HG02852 (cell line): ENCODE data around the gene DDIT4.
"Not testable (repeated sequence)": the region's sequence is repeated elsewhere in the genome, so short reads cannot be mapped to it uniquely, and the experiment has no call there.

Experiments used
- ATAC-seq: cut with Tn5 transposase; IDR thresholded peaks from one replicate; pipeline ENCODE4 v1.9.1; 2021; ENCODE audit warnings: mild to moderate bottlenecking, moderate library complexity; ENCODE audit not compliant: unreplicated experiment

The DDIT4 gene

DNA sequence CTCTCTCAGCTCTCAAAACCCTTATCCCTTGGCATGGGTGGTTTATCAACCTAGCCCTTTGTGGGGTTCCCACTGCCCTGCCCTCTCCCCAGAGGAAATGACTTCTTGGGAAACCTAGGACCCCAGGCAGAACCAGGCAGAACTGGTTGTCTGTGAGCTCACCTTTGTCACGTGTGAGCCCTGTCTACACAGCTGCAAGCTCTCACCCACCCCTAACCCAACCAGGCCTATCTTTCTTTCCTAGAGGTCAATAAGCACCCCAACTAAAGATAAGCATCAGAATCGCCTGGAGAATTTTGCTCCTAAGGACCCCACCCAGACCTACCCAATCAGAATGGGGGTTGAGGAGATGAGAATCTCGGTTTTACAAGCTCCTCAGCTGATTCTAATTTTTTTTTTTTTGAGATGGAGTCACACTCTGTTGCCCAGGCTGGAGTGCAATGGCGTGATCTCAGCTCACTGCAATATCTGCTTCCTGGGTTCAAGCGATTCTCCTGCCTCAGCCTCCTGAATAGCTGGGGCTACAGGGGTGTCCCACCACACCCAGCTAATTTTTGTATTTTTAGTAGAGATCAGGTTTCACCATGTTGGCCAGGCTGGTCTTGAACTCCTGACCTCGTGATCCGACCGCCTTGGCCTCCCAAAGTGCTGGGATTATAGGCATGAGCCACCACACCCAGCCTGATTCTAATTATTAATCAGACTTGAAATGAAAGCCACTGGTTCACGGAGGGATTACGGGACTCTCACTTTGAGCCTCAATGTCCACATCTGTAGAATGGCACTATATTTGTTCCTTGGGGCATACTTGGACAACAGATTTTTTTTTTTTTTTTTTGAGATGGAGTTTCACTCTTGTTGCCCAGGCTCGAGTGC lies 7.5 kb upstream of the DDIT4 start:
- no peak for ATAC-seq

DNA sequence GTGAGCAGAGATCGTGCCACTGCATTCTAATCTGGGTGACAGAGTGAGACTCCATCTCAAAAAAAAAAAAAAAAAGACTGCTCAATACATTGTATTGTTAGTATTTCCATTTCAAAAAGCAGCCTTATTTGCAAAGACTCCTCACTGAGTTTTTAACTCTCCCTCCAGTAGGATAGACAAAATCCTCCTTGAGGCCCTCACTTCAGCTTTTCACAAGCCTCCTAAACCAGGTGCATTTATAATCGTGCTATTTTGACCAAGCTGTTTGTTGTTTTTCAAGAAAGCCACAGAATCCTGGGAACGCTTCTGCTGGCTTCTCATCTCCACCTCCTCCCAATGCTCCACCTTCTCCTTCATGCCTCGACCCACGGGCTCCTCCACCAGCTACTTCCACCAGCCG lies 6.3 kb upstream of the DDIT4 start:
- no peak for ATAC-seq

DNA sequence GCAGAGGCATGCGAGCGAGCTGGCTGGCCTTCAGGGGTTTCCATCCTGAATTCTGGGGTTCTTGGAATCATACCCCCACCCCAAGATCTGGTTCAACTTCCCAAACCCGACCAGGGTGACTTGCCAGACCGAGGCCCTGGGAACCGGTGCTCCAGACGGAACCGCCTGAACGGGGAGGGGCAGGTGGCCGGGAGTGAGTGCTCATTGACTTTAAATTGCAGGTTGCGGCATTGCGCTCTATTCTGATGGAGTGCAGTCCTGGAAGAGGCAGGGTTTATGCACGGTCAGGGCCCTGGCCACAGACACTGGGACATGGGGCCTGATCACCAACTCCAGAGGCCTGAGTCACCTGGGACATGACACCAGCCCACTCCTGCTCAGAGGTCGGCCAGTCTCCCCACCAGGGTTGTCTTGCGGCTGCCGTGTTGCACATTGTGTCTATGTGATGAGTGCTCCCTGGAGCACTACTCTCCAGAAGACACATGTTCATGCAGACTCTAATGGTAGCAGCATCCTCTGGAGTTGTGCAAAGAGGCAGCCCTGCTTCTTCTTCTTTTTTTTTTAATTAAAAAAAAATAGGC lies 5.8 kb upstream of the DDIT4 start:
- no peak for ATAC-seq

DNA sequence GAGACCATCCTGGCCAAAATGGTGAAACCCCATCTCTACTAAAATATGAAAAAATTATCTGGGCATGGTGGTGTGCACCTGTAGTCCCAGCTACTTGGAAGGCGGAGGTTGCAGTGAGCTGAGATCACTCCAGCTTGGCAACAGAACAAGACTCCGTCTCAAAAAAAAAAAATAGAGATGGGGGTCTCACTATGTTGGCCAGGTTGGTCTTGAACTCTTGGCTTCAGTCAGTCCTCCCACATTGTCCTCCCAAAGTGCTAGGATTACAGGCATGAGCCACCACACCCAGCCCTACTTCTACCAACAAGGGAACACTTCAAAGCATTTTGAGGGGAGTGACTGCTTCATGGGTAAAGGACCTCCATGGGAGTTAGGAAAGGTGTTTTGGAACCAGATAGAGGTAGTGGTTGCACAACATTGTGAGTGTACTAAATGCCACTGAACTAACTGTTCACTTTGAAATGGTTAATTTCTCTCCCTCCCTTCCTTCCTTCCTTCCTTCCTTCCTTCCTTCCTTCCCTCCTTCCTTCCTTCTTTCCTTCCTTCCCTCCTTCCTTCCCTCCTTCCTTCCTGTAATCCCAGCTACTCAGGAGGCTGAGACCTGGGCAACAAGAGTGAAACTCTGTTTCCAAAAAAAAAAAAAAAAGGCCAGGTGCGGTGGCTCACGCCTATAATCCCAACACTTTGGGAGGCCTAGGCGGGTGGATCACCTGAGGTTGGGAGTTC lies 5.1 kb upstream of the DDIT4 start:
- ATAC-seq: not testable (repeated sequence)

DNA sequence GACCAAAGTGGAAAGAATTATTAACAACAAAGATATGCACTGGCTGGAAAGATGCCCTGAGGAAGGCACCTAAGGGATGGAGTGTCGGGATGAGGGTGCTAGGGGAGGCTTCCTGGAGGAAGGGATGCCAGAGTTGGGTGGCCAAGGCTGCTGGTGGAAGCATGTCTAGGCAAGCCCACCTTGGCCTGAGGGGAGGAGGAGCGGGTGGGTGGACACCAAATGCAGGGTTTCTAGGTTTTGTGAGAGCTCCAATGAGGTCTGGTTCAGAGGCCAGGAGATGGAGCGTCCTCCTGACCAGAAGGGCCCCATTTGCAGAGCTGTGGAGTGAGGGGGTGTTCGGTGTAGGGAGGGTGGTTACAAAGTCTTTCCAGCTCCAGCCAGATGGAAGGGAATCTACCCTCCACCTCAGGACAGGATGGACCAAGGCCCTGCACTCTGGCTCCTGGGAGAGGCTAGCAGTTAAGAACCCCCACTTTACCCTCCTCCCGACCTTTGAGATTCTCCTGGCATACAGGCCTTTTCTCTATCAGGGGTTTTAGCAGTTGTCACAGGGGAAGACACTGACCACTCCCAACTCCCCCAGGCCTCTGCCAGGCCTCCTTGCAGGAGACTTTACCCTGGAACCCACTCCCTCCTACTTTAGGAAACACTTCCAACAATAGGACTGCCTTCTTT lies 3.0 kb upstream of the DDIT4 start:
- ATAC-seq: no peak

DNA sequence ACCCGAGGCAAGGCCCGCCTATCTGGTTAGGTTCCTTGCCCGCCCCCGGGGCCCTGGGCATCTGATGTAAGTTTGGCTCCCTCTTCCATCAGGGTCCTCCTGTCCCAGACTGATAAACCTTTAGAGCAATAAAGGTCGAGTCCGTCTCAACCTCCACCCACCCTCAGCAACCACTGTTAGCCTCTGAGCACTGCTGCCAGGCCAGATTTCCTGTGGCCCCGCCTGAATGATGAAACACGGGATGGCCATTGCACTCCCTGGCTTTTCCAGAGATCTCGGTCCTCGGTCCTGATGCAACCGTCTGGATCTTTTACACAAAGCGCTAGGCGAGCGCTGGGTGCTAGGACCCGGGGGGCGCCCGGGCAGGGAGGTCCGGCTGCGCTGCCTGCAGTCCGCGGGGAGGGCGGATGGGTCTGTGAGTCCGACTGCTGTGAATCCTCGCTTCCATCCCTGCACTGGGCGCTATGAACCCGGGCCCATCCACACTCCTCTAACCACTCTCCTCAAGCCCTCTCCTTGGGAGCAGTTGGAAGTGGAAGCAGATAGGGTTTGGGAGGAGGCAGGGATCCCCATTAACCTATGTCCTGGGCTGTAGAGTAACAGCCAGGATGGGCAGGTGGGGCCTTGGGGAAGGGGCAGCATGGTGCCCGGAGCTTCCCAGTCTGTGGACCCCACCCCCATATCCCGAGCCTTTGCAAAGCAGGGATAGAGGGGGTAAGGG lies 875 bp upstream of the DDIT4 start:
- no peak for ATAC-seq

DNA sequence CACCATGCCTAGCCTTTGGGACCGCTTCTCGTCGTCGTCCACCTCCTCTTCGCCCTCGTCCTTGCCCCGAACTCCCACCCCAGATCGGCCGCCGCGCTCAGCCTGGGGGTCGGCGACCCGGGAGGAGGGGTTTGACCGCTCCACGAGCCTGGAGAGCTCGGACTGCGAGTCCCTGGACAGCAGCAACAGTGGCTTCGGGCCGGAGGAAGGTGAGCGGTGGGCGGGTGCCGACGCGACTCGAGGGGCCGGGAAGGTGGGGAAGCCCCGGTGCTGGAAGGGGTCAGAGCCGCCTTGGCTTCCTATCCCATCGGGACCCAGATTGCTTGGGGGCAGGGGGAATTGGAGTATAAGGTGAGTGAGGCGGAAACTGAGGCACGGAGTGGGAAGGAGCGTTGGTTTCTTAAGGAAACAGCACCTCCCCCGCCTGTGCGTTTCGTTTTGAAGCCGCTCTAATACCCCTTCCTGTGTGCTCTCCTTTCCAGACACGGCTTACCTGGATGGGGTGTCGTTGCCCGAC lies 547 bp downstream of the DDIT4 start:
- no peak for ATAC-seq

DNA sequence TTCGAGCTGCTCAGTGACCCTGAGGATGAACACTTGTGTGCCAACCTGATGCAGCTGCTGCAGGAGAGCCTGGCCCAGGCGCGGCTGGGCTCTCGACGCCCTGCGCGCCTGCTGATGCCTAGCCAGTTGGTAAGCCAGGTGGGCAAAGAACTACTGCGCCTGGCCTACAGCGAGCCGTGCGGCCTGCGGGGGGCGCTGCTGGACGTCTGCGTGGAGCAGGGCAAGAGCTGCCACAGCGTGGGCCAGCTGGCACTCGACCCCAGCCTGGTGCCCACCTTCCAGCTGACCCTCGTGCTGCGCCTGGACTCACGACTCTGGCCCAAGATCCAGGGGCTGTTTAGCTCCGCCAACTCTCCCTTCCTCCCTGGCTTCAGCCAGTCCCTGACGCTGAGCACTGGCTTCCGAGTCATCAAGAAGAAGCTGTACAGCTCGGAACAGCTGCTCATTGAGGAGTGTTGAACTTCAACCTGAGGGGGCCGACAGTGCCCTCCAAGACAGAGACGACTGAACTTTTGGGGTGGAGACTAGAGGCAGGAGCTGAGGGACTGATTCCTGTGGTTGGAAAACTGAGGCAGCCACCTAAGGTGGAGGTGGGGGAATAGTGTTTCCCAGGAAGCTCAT lies 1.1 kb downstream of the DDIT4 start:
- ATAC-seq: no peak

DNA sequence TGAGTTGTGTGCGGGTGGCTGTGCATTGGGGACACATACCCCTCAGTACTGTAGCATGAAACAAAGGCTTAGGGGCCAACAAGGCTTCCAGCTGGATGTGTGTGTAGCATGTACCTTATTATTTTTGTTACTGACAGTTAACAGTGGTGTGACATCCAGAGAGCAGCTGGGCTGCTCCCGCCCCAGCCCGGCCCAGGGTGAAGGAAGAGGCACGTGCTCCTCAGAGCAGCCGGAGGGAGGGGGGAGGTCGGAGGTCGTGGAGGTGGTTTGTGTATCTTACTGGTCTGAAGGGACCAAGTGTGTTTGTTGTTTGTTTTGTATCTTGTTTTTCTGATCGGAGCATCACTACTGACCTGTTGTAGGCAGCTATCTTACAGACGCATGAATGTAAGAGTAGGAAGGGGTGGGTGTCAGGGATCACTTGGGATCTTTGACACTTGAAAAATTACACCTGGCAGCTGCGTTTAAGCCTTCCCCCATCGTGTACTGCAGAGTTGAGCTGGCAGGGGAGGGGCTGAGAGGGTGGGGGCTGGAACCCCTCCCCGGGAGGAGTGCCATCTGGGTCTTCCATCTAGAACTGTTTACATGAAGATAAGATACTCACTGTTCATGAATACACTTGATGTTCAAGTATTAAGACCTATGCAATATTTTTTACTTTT lies 1.8 kb downstream of the DDIT4 start:
- ATAC-seq: no peak

DNA sequence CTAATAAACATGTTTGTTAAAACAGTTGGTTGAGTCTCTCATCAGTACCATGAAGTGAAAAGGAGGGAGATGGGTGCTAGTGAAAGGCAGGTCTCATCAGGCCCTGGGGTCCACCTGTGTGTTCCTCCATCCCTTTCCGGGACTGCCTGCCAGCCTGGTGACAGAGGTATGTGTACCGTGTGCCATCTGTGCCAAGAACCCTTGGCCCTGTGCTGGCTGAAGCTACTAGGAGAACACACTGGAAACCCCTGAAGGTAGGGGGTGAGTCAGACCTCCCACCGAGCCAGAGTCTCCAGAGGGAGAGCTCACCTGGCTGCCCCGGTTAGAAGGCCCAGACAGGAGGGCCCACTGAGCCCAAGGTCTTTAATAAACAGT lies 2.3 kb downstream of the DDIT4 start:
- no peak for ATAC-seq

DNA sequence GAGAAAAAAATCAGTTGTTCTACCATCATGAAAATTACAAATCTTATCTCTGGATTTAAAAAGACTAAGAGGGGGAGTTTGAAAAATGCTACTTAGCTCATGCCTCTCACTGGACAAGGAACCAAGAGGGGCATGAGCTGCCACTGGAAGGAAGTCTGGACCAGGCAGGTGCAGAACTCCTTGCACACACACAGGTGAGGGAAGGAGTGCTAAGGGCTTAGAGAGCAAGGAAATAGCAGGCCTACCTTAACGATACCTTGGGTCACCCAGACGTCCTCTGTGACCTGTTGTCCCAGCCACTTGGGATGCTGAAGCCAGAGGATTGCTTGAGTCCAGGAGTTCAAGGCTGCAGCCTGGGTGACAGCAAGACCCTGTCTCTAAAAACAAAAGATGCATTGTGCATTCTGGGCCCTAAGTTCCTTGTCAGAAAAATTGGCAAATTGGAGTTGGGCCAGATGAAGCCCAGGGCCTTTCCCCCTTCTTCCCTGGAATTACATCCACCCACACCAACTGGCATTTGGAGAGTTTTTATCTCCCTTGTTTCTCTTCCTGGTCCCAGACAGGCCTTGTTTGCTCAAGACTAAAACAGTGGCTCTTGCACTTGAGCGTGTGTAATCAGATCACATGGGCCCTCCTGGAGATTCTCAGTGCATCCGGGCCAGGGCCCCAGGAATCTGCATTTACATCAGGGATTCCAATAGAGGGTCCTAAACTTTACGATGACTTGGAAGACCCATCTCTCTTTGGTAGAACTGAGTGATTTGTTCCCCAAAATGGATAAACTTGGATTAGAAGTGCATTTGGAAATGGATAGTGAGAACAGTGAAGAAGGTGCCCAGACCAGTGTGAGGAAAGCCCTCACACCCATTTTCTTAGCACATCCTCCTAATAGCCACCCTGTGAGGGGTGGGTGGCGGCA lies 3.0 kb downstream of the DDIT4 start:
- ATAC-seq: no peak

DNA sequence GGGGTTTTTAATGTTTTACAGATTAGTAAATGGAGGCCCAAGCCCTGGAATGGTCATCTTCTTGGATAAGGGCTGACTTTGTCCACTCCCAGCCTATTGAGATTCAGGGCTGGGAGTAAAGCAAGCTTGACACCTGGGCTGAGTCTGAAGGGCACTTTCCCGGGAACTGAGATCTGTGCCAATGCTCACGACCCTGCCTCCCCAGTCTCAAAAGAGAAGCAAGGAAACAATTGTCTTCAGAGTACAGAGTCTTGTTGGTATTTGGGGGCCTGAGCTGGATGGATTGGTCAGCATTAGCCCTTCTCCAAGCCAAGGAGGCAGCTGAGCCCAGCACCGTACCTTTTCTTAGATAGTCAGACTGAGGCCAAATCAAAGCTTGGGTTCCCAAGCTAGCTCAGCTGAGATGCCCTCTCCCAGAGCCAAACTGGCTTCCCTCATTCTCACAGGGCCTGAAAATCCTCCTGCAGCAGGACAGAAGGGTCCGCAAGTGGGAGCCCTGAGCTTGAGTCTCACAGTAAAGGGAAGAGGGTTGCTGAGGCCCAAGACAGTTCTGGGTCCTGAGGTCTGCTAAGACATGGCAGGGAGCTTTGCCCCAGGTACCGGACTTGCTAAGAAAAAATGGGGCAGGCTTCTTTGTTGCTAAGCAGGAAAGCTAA lies 3.7 kb downstream of the DDIT4 start:
- no peak for ATAC-seq

DNA sequence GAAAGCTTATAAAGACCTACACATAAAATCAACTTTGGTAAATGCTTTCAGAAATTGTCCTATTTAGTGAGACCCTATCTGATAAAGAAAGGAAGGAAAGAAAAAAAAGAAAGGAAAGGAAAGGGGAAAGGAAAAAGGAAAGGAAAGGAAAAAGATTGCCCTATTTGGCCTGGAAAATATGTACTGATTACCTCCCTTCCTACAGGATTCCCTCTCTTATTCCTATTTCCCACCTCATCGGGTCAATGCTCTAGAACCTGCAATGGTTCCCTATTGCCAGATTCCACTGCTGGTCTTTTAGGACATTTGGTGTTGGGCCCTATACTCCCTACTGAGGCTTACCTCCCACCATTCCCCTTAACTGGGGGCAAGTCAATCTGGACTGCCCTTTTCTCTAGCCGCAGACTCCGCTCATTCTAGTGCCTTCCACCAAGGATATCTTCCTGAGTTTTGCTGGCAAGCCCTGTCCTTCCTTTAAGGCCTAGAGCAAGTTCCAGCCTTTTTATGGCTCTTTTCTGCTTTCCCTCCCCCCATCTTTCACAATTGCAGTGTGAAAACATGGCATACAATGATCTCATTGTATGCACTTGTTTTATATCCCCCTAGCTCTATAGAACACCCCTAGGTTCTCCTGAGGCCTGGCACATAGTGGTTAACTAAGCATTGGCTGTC lies 4.4 kb downstream of the DDIT4 start:
- ATAC-seq: no peak

DNA sequence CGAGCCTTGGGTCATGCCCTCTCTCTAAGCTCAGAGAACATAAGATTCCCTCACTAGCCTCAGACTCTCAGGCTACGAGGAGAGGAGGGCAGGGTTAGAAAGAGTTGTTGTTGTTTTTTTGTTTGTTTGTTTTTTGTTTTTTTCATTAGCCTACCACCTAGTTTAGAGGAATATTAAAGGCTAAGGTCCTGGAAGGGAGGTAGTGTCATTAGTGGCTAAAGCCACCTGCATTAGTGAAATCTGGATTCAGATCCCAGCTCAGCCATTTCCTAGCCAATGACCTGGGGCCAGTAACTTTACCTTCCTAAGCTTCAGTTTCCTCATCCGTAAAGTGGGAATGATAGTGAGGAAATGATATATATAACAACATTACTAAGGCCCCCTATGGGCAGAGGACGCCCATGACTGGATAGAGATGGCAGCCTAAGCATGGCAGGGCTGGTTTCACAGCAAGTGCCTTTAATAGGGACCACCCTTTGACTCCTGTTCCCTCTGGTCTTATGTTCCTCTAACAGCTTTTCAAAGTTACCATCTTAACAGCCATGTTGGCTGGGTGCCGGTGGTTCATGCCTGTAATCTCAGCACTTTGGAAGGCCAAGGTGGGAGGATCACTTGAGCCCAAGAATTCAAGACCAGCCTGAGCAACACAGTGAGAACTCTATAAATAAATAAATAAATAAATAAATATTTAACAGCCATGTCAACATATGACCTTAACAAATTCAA lies 5.1 kb downstream of the DDIT4 start:
- ATAC-seq: no peak

DNA sequence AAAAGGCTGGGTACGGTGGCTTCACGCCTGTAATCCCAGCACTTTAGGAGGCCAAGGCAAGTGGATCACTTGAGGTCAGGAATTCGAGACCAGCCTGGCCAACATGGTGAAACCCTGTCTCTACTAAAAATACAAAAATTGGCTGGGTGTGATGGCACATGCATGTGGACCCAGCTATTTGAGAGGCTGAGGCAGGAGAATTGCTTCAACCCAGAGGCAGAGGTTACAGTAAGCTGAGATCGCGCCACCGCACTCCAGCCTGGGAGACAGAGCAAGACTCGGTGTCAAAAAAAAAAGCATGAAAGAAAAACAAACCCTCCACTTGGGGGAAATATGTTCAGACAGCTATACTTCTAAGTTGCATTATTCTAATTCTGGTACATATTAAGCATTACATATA lies 5.9 kb downstream of the DDIT4 start:
- not testable (repeated sequence) for ATAC-seq

DNA sequence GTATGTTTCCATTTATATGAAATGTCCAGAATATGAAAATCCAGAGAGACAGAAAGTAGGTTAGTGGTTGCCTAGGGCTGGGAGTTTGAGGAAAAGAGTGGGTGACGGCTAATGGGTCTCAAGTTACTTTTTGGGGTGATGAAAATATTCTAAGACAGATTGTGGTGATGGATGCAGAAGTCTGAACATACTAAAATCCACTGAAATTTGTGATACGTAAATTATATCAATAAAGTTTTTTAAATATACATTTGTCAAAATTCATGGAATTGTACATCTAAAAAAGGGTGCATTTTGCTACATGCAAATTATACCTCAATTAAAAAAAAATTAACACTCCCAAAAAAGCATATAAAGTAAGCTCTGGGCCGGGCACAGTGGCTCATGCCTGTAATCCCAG lies 9.4 kb downstream of the DDIT4 start:
- no peak for ATAC-seq

DNA sequence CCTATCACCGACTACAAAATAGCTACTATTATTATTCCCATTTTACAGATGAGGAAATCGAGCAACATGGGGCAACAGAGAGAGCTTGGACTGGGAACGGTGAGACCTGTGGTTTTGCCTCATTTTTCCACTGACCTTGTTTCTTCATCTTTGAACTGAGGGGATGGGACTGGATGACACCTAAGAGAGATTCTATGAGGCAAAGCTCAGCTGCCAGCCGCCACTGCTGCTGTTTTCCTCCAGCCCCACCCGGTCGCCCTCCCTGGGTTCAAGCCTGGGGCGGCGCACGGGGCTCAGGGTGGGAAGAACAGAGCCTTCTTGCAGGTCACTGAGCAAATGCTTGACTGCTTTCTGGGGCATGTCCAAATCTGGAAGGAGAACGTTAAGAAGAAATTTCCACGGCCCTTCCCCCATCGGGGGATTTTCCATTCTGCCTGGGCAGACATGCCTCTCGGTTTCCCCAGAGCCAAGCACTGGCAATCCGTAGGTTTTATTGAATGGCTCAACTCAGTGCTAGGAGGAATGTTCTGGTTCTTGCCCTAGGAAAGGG lies 12.3 kb downstream of the DDIT4 start:
- ATAC-seq: no peak
